HCT116 (cell line): ENCODE data around the gene EPG5. TPM values are rescaled to one million over a fixed set of nuclear protein-coding genes. Genes with fewer than 3 reads are reported as not detected.

Experiments
- ATAC-seq: fragments of 200-7000 bp; cut with Tn5 transposase; 2 replicates; pipeline ENCODE4 v1.9.1; 2020; ENCODE audit warnings: mild to moderate bottlenecking, moderate library complexity
- BruUV-seq: library from RNA; stranded (reverse); fragments of 400-500 nt; replicated peaks from 2 replicates; lab custom pipeline; 2021; lab: Mats Ljungman, UMichigan
- CTCF ChIA-PET: fragments of 300-600 bp; sonication (Branson Sonifier 250); formaldehyde crosslinking; loops from one replicate; lab custom pipeline; 2021; ENCODE audit warnings: antibody characterized with exemption; lab: Charles Lee
- POLR2A ChIA-PET: fragments of 300-600, 350-600 bp; sonication (Branson Sonifier 250); formaldehyde crosslinking; loops from one replicate; lab custom pipeline; 2021; ENCODE audit warnings: antibody characterized with exemption; lab: Charles Lee
- RAD21 ChIA-PET, 2 experiments: fragments of 300-600 bp; sonication (Branson Sonifier 250); formaldehyde crosslinking; loops; one replicate each; lab custom pipeline; 2023; ENCODE audit warnings: low total read pairs in 2 of 2; ENCODE audit not compliant: uncharacterized antibody in 2 of 2, unreplicated experiment in 2 of 2, low non-redundant PET in 1 of 2; lab: Charles Lee
- DNase-seq: peaks from one replicate; pipeline ENCODE4 v3.0.0-alpha.2; 2010; ENCODE audit warnings: low read depth, low spot score
- H2AFZ ChIP-seq: fragments of 200-600 bp; shearing (Covaris generic), sonication (generic); 2 replicates; pipeline ENCODE4 v1.6.1; 2017; ENCODE audit warnings: low read depth, mixed run types, mixed read lengths, antibody characterized with exemption, low read length; ENCODE audit not compliant: poor library complexity, severe bottlenecking
- H3K27ac ChIP-seq: 2 replicates; pipeline ENCODE4 v1.5.1; 2012; ENCODE audit warnings: low read depth, low read length
- H3K27me3 ChIP-seq: fragments of 200-600 bp; sonication (generic); 2 replicates; pipeline ENCODE4 v1.6.1; 2016; ENCODE audit warnings: mixed run types, low read length, mixed read lengths; ENCODE audit not compliant: insufficient read depth
- H3K36me3 ChIP-seq, 2 experiments: fragments of 200-500 bp in 1 of 2; fragments of 200-600 bp in 1 of 2; sonication (Bioruptor generic) in 1 of 2; sonication (generic) in 1 of 2; 2 replicates each; pipeline versions ENCODE4 v1.5.1 to v1.6.1; 2014 to 2016; ENCODE audit warnings: low read length in 2 of 2, inconsistent platforms in 1 of 2, mixed read lengths in 1 of 2, mixed run types in 1 of 2; ENCODE audit not compliant: insufficient read depth in 2 of 2, control insufficient read depth in 1 of 2
- H3K4me1 ChIP-seq, 2 experiments: fragments of 200-600 bp in 1 of 2; sonication (generic) in 1 of 2; 2 replicates each; pipeline versions ENCODE4 v1.5.1 to v1.6.1; 2012 to 2017; ENCODE audit warnings: low read length in 2 of 2, inconsistent platforms in 1 of 2, mild to moderate bottlenecking in 1 of 2, mixed read lengths in 1 of 2, mixed run types in 1 of 2, moderate library complexity in 1 of 2; ENCODE audit not compliant: insufficient read depth in 2 of 2, control insufficient read depth in 1 of 2
- H3K4me2 ChIP-seq: fragments of 200-600 bp; sonication (generic); 2 replicates; pipeline ENCODE4 v1.6.1; 2017; ENCODE audit warnings: mixed run types, low read length, mixed read lengths
- H3K4me3 ChIP-seq, 2 experiments: fragments of 200-600 bp in 1 of 2; sonication (generic) in 1 of 2; replicated peaks in 1 of 2; 2 replicates each; pipeline ENCODE4 v1.5.1; 2011 to 2016; ENCODE audit warnings: low read length in 2 of 2, control low read depth in 1 of 2, low read depth in 1 of 2, mild to moderate bottlenecking in 1 of 2, mixed read lengths in 1 of 2, mixed run types in 1 of 2
- H3K79me2 ChIP-seq: fragments of 200-600 bp; sonication (generic); 2 replicates; pipeline ENCODE4 v1.6.1; 2017; ENCODE audit warnings: mild to moderate bottlenecking, mixed run types, low read length, moderate library complexity, mixed read lengths; ENCODE audit not compliant: insufficient read depth
- H3K9ac ChIP-seq: fragments of 200-600 bp; sonication (generic); 2 replicates; pipeline ENCODE4 v1.6.1; 2016; ENCODE audit warnings: low read length, mixed read lengths
- H3K9me2 ChIP-seq: fragments of 200-600 bp; sonication (generic), shearing (Covaris generic); 2 replicates; pipeline ENCODE4 v1.6.1; 2017; ENCODE audit warnings: mixed run types, mild to moderate bottlenecking, moderate library complexity; ENCODE audit not compliant: insufficient read depth
- H3K9me3 ChIP-seq, 2 experiments: fragments of 200-500 bp in 1 of 2; fragments of 200-600 bp in 1 of 2; sonication (Bioruptor generic) in 1 of 2; sonication (generic) in 1 of 2; 2 replicates each; pipeline ENCODE4 v1.6.1; 2014 to 2017; ENCODE audit warnings: low read length in 2 of 2, mixed read lengths in 2 of 2, inconsistent platforms in 1 of 2, low read depth in 1 of 2, mild to moderate bottlenecking in 1 of 2, mixed run types in 1 of 2, moderate library complexity in 1 of 2; ENCODE audit not compliant: control insufficient read depth in 1 of 2, insufficient read depth in 1 of 2
- H4K20me1 ChIP-seq: fragments of 200-600 bp; sonication (generic), shearing (Covaris generic); 2 replicates; pipeline ENCODE4 v1.6.1; 2017; ENCODE audit warnings: mixed run types, mild to moderate bottlenecking, moderate library complexity; ENCODE audit not compliant: insufficient read depth
- EZH2 ChIP-seq: fragments of 200-600 bp; sonication (generic); IDR thresholded peaks from 2 replicates; pipeline ENCODE4 v1.6.1; 2017; ENCODE audit warnings: antibody characterized with exemption, mixed run types
- EZH2phosphoT487 ChIP-seq: fragments of 200-600 bp; IDR thresholded peaks from 2 replicates; pipeline ENCODE4 v1.6.1; 2018; ENCODE audit warnings: antibody characterized with exemption, borderline replicate concordance
- FOSL1 ChIP-seq: IDR thresholded peaks from 2 replicates; pipeline ENCODE4 v1.6.1; 2012; ENCODE audit warnings: low read depth
- JUND ChIP-seq: IDR thresholded peaks from 2 replicates; pipeline ENCODE4 v1.6.1; 2012
- POLR2A ChIP-seq: IDR thresholded peaks from 2 replicates; pipeline ENCODE4 v1.7.0; 2011; ENCODE audit warnings: borderline replicate concordance; ENCODE audit not compliant: insufficient read depth, insufficient read length; ENCODE audit errors: extremely low read depth
- SIN3A ChIP-seq: IDR thresholded peaks from 2 replicates; pipeline ENCODE4 v1.6.1; 2012; ENCODE audit warnings: low read depth
- SP1 ChIP-seq: IDR thresholded peaks from 2 replicates; pipeline ENCODE4 v1.6.1; 2012; ENCODE audit warnings: low read depth
- intact Hi-C: fragments of 100-400 bp; cut with micrococcal nuclease; formaldehyde crosslinking; loops from 2 replicates; pipeline ENCODE4 v1.10.0; 2022
- total RNA-seq: library from RNA; stranded (reverse); gene quantifications from one replicate; pipeline ENCODE4 v1.2.1, GENCODE V29; 2021; ENCODE audit not compliant: unreplicated experiment
- TF ChIP-seq, protein P1 (sequence below): IDR thresholded peaks from 2 replicates; pipeline ENCODE4 v1.6.1; 2012
- TF ChIP-seq, protein P2 (sequence below), 3 experiments: fragments of 200-600 bp in 1 of 3; sonication (generic) in 1 of 3; IDR thresholded peaks in 2 of 3; conservative IDR thresholded peaks in 1 of 3; 2 replicates each; pipeline ENCODE4 v1.5.1; 2012 to 2017; ENCODE audit warnings: low read depth in 2 of 3, low read length in 2 of 3, antibody characterized with exemption in 1 of 3, borderline replicate concordance in 1 of 3, control low read depth in 1 of 3, mild to moderate bottlenecking in 1 of 3, mixed read lengths in 1 of 3, mixed run types in 1 of 3, moderate library complexity in 1 of 3; ENCODE audit not compliant: insufficient read depth in 1 of 3
- TF ChIP-seq, protein P3 (sequence below): IDR thresholded peaks from 2 replicates; pipeline ENCODE4 v1.6.1; 2012
- TF ChIP-seq, protein P4 (sequence below): IDR thresholded peaks from 2 replicates; pipeline ENCODE4 v1.6.1; 2012; ENCODE audit warnings: low read depth

The EPG5 gene
- total RNA-seq, 1 experiment from 2014 or later, result 12.9 TPM

DNA sequence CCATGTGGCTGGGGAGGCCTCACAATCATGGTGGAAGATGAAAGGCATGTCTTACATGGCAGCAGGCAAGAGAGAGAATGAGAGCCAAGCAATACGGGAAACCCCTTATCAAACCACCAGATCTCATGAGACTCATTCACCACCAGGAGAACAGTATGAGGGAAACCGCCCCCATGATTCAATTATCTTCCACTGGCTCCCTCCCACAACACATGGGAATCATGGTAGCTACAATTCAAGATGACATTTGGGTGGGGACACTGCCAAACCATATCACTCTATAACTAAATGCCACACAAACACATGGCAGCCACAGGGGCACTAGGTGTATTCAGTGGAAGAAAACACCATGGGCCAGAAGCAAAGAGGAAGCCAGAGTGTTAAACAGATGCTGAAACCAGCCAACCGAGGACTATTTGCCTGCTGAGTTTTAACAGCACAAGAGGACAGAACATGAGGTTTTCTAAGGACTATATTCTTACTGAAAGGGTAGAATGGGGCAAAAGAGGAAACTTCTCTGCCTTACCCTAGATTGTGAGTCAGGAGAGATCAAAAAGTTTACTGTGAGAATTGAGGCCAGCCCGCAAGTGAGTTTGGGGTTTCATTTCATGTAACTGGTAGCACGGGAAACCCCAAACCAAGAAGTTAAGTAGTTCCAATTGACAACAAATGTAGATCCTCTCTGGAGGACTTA, 92.5 kb downstream of the EPG5 start:
- BruUV-seq, result no TSS peak
- TF ChIP-seq, protein P1, sequence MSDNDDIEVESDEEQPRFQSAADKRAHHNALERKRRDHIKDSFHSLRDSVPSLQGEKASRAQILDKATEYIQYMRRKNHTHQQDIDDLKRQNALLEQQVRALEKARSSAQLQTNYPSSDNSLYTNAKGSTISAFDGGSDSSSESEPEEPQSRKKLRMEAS, result no peak
- TF ChIP-seq, protein P2, sequence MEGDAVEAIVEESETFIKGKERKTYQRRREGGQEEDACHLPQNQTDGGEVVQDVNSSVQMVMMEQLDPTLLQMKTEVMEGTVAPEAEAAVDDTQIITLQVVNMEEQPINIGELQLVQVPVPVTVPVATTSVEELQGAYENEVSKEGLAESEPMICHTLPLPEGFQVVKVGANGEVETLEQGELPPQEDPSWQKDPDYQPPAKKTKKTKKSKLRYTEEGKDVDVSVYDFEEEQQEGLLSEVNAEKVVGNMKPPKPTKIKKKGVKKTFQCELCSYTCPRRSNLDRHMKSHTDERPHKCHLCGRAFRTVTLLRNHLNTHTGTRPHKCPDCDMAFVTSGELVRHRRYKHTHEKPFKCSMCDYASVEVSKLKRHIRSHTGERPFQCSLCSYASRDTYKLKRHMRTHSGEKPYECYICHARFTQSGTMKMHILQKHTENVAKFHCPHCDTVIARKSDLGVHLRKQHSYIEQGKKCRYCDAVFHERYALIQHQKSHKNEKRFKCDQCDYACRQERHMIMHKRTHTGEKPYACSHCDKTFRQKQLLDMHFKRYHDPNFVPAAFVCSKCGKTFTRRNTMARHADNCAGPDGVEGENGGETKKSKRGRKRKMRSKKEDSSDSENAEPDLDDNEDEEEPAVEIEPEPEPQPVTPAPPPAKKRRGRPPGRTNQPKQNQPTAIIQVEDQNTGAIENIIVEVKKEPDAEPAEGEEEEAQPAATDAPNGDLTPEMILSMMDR (IDR thresholded peaks at IDR 0.05 in 2 of 3, conservative IDR thresholded peaks at IDR 0.05 in 1 of 3; ENCODE audit: borderline replicate concordance in 1 of 3, insufficient read depth in 1 of 3, low read depth in 2 of 3, low read length in 2 of 3), result no peak
- TF ChIP-seq JUND (no peak), SIN3A (no peak), POLR2A (no peak), FOSL1 (no peak), EZH2phosphoT487 (no peak), EZH2 (no peak), SP1 (no peak)
- TF ChIP-seq, protein P3, sequence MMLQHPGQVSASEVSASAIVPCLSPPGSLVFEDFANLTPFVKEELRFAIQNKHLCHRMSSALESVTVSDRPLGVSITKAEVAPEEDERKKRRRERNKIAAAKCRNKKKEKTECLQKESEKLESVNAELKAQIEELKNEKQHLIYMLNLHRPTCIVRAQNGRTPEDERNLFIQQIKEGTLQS, result no peak
- TF ChIP-seq, protein P4, sequence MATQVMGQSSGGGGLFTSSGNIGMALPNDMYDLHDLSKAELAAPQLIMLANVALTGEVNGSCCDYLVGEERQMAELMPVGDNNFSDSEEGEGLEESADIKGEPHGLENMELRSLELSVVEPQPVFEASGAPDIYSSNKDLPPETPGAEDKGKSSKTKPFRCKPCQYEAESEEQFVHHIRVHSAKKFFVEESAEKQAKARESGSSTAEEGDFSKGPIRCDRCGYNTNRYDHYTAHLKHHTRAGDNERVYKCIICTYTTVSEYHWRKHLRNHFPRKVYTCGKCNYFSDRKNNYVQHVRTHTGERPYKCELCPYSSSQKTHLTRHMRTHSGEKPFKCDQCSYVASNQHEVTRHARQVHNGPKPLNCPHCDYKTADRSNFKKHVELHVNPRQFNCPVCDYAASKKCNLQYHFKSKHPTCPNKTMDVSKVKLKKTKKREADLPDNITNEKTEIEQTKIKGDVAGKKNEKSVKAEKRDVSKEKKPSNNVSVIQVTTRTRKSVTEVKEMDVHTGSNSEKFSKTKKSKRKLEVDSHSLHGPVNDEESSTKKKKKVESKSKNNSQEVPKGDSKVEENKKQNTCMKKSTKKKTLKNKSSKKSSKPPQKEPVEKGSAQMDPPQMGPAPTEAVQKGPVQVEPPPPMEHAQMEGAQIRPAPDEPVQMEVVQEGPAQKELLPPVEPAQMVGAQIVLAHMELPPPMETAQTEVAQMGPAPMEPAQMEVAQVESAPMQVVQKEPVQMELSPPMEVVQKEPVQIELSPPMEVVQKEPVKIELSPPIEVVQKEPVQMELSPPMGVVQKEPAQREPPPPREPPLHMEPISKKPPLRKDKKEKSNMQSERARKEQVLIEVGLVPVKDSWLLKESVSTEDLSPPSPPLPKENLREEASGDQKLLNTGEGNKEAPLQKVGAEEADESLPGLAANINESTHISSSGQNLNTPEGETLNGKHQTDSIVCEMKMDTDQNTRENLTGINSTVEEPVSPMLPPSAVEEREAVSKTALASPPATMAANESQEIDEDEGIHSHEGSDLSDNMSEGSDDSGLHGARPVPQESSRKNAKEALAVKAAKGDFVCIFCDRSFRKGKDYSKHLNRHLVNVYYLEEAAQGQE, result no peak
- H3K79me2 ChIP-seq, result no peaks in the 10 kb centered on the region
- CTCF ChIA-PET, result no interaction called here
- H3K4me2 ChIP-seq, result no peak overlapping the region
- no peak overlapping the region for H3K9ac ChIP-seq
- no peaks in the 10 kb centered on the region for H3K4me1 ChIP-seq
- H3K4me3 ChIP-seq, result no peak overlapping the region
- POLR2A ChIA-PET, result no interaction called here
- DNase-seq (no peak), ATAC-seq (no peak)
- no peak overlapping the region for H2AFZ ChIP-seq
- H4K20me1 ChIP-seq, result no peaks in the 10 kb centered on the region
- RAD21 ChIA-PET, result no interaction called here
- intact Hi-C loops, result no loop called here
- peaks cover 0 to 5% of the 10 kb centered on the region in 2 experiments; a peak in 1 of 4 replicates for H3K36me3 ChIP-seq
- H3K9me2 ChIP-seq, result no peaks in the 10 kb centered on the region
- H3K27me3 ChIP-seq, result no peaks in the 10 kb centered on the region
- no peak overlapping the region for H3K27ac ChIP-seq
- H3K9me3 ChIP-seq, result no peaks in the 10 kb centered on the region
